ENCODE measurements around the gene ZDHHC13.

ZDHHC13 gene

GRCh38 chr11:19200410-19201201 lies 83.6 kb downstream of the ZDHHC13 start:
- Mint-ChIP-seq H3K4me1 (ENCODE audit: low read depth) (no peaks in the 10 kb centered on the region), H3K27me3 (no peaks in the 10 kb centered on the region), H3K27ac (no peak overlapping the region), H3K4me3 (no peak overlapping the region), H3K36me3 (no peaks in the 10 kb centered on the region), H3K9me3 (ENCODE audit: low read depth) (no peaks in the 10 kb centered on the region)

GRCh38 chr11:19201737-19202605 lies 85.0 kb downstream of the ZDHHC13 start, which contains the start of gene CSRP3:
CSRP3 (minus strand) TSS chr11:19201983; CDS start chr11:19192448, 9,535 bp downstream.
- H3K4me3 Mint-ChIP-seq, result no peak within 1 kb of the TSS
- no peaks in the 10 kb centered on the region for H3K36me3 Mint-ChIP-seq
- H3K27me3 Mint-ChIP-seq, result no peaks in the 10 kb centered on the region
- H3K4me1 Mint-ChIP-seq (ENCODE audit: low read depth), result no peaks in the 10 kb centered on the region
- H3K9me3 Mint-ChIP-seq (ENCODE audit: low read depth), result no peaks in the 10 kb centered on the region
- H3K27ac Mint-ChIP-seq, result no peak within 1 kb of the TSS

GRCh38 chr11:19204836-19205235 lies 87.9 kb downstream of the ZDHHC13 start:
- no peak overlapping the region for H3K4me3 Mint-ChIP-seq
- H3K9me3 Mint-ChIP-seq (ENCODE audit: low read depth), result no peaks in the 10 kb centered on the region
- no peaks in the 10 kb centered on the region for H3K36me3 Mint-ChIP-seq
- no peak overlapping the region for H3K27ac Mint-ChIP-seq
- H3K27me3 Mint-ChIP-seq, result peaks cover 3% of the 10 kb centered on the region
- no peaks in the 10 kb centered on the region for H3K4me1 Mint-ChIP-seq (ENCODE audit: low read depth)

GRCh38 chr11:19208181-19208580 lies 91.2 kb downstream of the ZDHHC13 start:
- Mint-ChIP-seq H3K27me3 (peaks cover 6% of the 10 kb centered on the region), H3K36me3 (no peaks in the 10 kb centered on the region), H3K4me3 (no peak overlapping the region), H3K27ac (no peak overlapping the region), H3K9me3 (ENCODE audit: low read depth) (no peaks in the 10 kb centered on the region), H3K4me1 (ENCODE audit: low read depth) (no peaks in the 10 kb centered on the region)

GRCh38 chr11:19208959-19209546 lies 92.1 kb downstream of the ZDHHC13 start:
- no peaks in the 10 kb centered on the region for H3K9me3 Mint-ChIP-seq (ENCODE audit: low read depth)
- H3K27ac Mint-ChIP-seq, result no peak overlapping the region
- H3K27me3 Mint-ChIP-seq, result peaks cover 6% of the 10 kb centered on the region
- H3K36me3 Mint-ChIP-seq, result no peaks in the 10 kb centered on the region
- no peak overlapping the region for H3K4me3 Mint-ChIP-seq
- H3K4me1 Mint-ChIP-seq (ENCODE audit: low read depth), result no peaks in the 10 kb centered on the region

- Mint-ChIP-seq H3K27ac (no peak overlapping the region), H3K4me3 (no peak overlapping the region), H3K36me3 (no peaks in the 10 kb centered on the region), H3K9me3 (ENCODE audit: low read depth) (no peaks in the 10 kb centered on the region), H3K4me1 (ENCODE audit: low read depth) (no peaks in the 10 kb centered on the region), H3K27me3 (peaks cover 6% of the 10 kb centered on the region)
These were observed 92.8 kb downstream of the ZDHHC13 start for GRCh38 chr11:19209617-19210370.

GRCh38 chr11:19216021-19216420 lies 99.1 kb downstream of the ZDHHC13 start:
- Mint-ChIP-seq H3K27ac (no peak overlapping the region), H3K36me3 (no peaks in the 10 kb centered on the region), H3K27me3 (peaks cover 5% of the 10 kb centered on the region), H3K4me3 (no peak overlapping the region), H3K4me1 (ENCODE audit: low read depth) (no peaks in the 10 kb centered on the region), H3K9me3 (ENCODE audit: low read depth) (no peaks in the 10 kb centered on the region)

GRCh38 chr11:19216709-19217374 lies 99.9 kb downstream of the ZDHHC13 start:
- H3K27me3 Mint-ChIP-seq, result peaks cover 5% of the 10 kb centered on the region
- no peak overlapping the region for H3K4me3 Mint-ChIP-seq
- H3K27ac Mint-ChIP-seq, result no peak overlapping the region
- H3K4me1 Mint-ChIP-seq (ENCODE audit: low read depth), result no peaks in the 10 kb centered on the region
- no peaks in the 10 kb centered on the region for H3K36me3 Mint-ChIP-seq
- H3K9me3 Mint-ChIP-seq (ENCODE audit: low read depth), result no peaks in the 10 kb centered on the region

GRCh38 chr11:19218216-19218615 lies 101.2 kb downstream of the ZDHHC13 start:
- Mint-ChIP-seq H3K27ac (no peak overlapping the region), H3K36me3 (no peaks in the 10 kb centered on the region), H3K9me3 (ENCODE audit: low read depth) (no peaks in the 10 kb centered on the region), H3K4me1 (ENCODE audit: low read depth) (no peaks in the 10 kb centered on the region), H3K27me3 (peaks cover 2% of the 10 kb centered on the region), H3K4me3 (no peak overlapping the region)

- Mint-ChIP-seq H3K9me3 (ENCODE audit: low read depth) (no peaks in the 10 kb centered on the region), H3K4me3 (no peak overlapping the region), H3K36me3 (no peaks in the 10 kb centered on the region), H3K27me3 (peaks cover 2% of the 10 kb centered on the region), H3K27ac (no peak overlapping the region), H3K4me1 (ENCODE audit: low read depth) (no peaks in the 10 kb centered on the region)
These were observed 102.0 kb downstream of the ZDHHC13 start for GRCh38 chr11:19218786-19219460.

GRCh38 chr11:19220903-19221724 lies 104.1 kb downstream of the ZDHHC13 start:
- no peak overlapping the region for H3K4me3 Mint-ChIP-seq
- no peaks in the 10 kb centered on the region for H3K27me3 Mint-ChIP-seq
- no peaks in the 10 kb centered on the region for H3K4me1 Mint-ChIP-seq (ENCODE audit: low read depth)
- no peaks in the 10 kb centered on the region for H3K36me3 Mint-ChIP-seq
- H3K27ac Mint-ChIP-seq, result no peak overlapping the region
- no peaks in the 10 kb centered on the region for H3K9me3 Mint-ChIP-seq (ENCODE audit: low read depth)

- Mint-ChIP-seq H3K4me3 (no peak overlapping the region), H3K27me3 (no peaks in the 10 kb centered on the region), H3K36me3 (no peaks in the 10 kb centered on the region), H3K9me3 (ENCODE audit: low read depth) (no peaks in the 10 kb centered on the region), H3K4me1 (ENCODE audit: low read depth) (no peaks in the 10 kb centered on the region), H3K27ac (no peak overlapping the region)
These were observed 108.2 kb downstream of the ZDHHC13 start for GRCh38 chr11:19225123-19225522.

GRCh38 chr11:19225581-19225980 lies 108.6 kb downstream of the ZDHHC13 start:
- no peak overlapping the region for H3K4me3 Mint-ChIP-seq
- H3K27me3 Mint-ChIP-seq, result no peaks in the 10 kb centered on the region
- no peaks in the 10 kb centered on the region for H3K9me3 Mint-ChIP-seq (ENCODE audit: low read depth)
- no peak overlapping the region for H3K27ac Mint-ChIP-seq
- no peaks in the 10 kb centered on the region for H3K36me3 Mint-ChIP-seq
- no peaks in the 10 kb centered on the region for H3K4me1 Mint-ChIP-seq (ENCODE audit: low read depth)
